OCI-LY1 (cell line): ENCODE data around the gene SAMD11.

Experiments used
- H2AFZ ChIP-seq: fragments of 200-600 bp; sonication (generic), shearing (Covaris generic); 2 replicates; pipeline ENCODE4 v1.6.0; 2014; ENCODE audit warnings: antibody characterized with exemption, mild to moderate bottlenecking, low read length
- H3F3A ChIP-seq: fragments of 200-600 bp; sonication (generic), shearing (Covaris generic); 2 replicates; pipeline ENCODE4 v1.6.0; 2014; ENCODE audit warnings: mild to moderate bottlenecking, antibody characterized with exemption, low read length, moderate library complexity; ENCODE audit not compliant: insufficient read depth
- H3K27ac ChIP-seq: fragments of 200-600 bp; sonication (generic); 2 replicates; pipeline ENCODE4 v1.5.1; 2014; ENCODE audit warnings: low read length, mixed run types, mild to moderate bottlenecking, low read depth; ENCODE audit not compliant: poor library complexity, severe bottlenecking
- H3K27me3 ChIP-seq: fragments of 200-600 bp; sonication (generic); 2 replicates; pipeline ENCODE4 v1.6.0; 2014; ENCODE audit warnings: antibody characterized with exemption, mild to moderate bottlenecking, low read length, moderate library complexity; ENCODE audit not compliant: insufficient read depth
- H3K36me3 ChIP-seq: fragments of 200-600 bp; sonication (generic); 2 replicates; pipeline ENCODE4 v1.6.1; 2014; ENCODE audit warnings: mild to moderate bottlenecking, antibody characterized with exemption, low read length, moderate library complexity, mixed read lengths; ENCODE audit not compliant: insufficient read depth
- H3K4me1 ChIP-seq: fragments of 200-600 bp; sonication (generic); 2 replicates; pipeline ENCODE4 v1.5.1; 2014; ENCODE audit warnings: mild to moderate bottlenecking, low read length, moderate library complexity; ENCODE audit not compliant: insufficient read depth, severe bottlenecking
- H3K4me2 ChIP-seq: fragments of 200-600 bp; sonication (generic), shearing (Covaris generic); 2 replicates; pipeline ENCODE4 v1.6.1; 2014; ENCODE audit warnings: low read length
- H3K4me3 ChIP-seq: fragments of 200-600 bp; sonication (generic); 2 replicates; pipeline ENCODE4 v1.5.1; 2014; ENCODE audit warnings: low read length, low read depth, mild to moderate bottlenecking, mixed read lengths; ENCODE audit not compliant: poor library complexity, severe bottlenecking
- H3K79me2 ChIP-seq: fragments of 200-600 bp; shearing (Covaris generic); 2 replicates; pipeline ENCODE4 v1.6.1; 2016; ENCODE audit warnings: mixed run types, low read length, mixed read lengths; ENCODE audit not compliant: insufficient read depth
- H3K9ac ChIP-seq: fragments of 200-600 bp; sonication (generic), shearing (Covaris generic); 2 replicates; pipeline ENCODE4 v1.6.1; 2014; ENCODE audit warnings: mild to moderate bottlenecking, low read length, mixed read lengths
- H3K9me2 ChIP-seq: fragments of 200-600 bp; sonication (generic), shearing (Covaris generic); 2 replicates; pipeline ENCODE4 v1.6.1; 2014; ENCODE audit warnings: low read depth, mild to moderate bottlenecking, low read length, mixed read lengths
- H3K9me3 ChIP-seq: fragments of 200-600 bp; shearing (Covaris generic); 2 replicates; pipeline ENCODE4 v1.6.1; 2014; ENCODE audit warnings: low read length, mixed read lengths
- H4K20me1 ChIP-seq: fragments of 200-600 bp; sonication (generic), shearing (Covaris generic); 2 replicates; pipeline ENCODE4 v1.6.0; 2016; ENCODE audit warnings: mild to moderate bottlenecking, low read length; ENCODE audit not compliant: insufficient read depth
- CTCF ChIP-seq: fragments of 200-600 bp; sonication (generic), shearing (Covaris generic); IDR thresholded peaks from 2 replicates; pipeline ENCODE4 v1.5.1; 2017; ENCODE audit warnings: mild to moderate bottlenecking, antibody characterized with exemption, low read length, moderate library complexity, mixed read lengths
- EZH2 ChIP-seq: fragments of 200-600 bp; sonication (generic), shearing (Covaris generic); IDR thresholded peaks from 2 replicates; pipeline ENCODE4 v1.8.0; 2017; ENCODE audit warnings: borderline replicate concordance, mixed run types, mild to moderate bottlenecking, antibody characterized with exemption, low read length, moderate library complexity, mixed read lengths

The SAMD11 gene

GRCh38 chr1:905811-906599 lies 17.7 kb upstream of the SAMD11 start:
- Histone ChIP-seq H3K9me2 (no peaks in the 10 kb centered on the region), H3K79me2 (no peaks in the 10 kb centered on the region), H3F3A (no peaks in the 10 kb centered on the region), H2AFZ (no peak overlapping the region), H3K27ac (no peak overlapping the region), H3K9ac (no peak overlapping the region), H3K27me3 (peaks cover 5% of the 10 kb centered on the region; the same call in 1 of the 2 replicates), H3K4me2 (no peak overlapping the region), H3K4me1 (peaks cover 6% of the 10 kb centered on the region), H3K36me3 (no peaks in the 10 kb centered on the region), H4K20me1 (no peaks in the 10 kb centered on the region), H3K9me3 (no peaks in the 10 kb centered on the region), H3K4me3 (no peak overlapping the region)
- TF ChIP-seq CTCF (no peak), EZH2 (no peak)

- Histone ChIP-seq H3K4me3 (no peak overlapping the region), H3K79me2 (no peaks in the 10 kb centered on the region), H3K4me1 (peaks cover 6% of the 10 kb centered on the region), H3K4me2 (no peak overlapping the region), H3K9me2 (no peaks in the 10 kb centered on the region), H3K9me3 (no peaks in the 10 kb centered on the region), H3F3A (no peaks in the 10 kb centered on the region), H4K20me1 (no peaks in the 10 kb centered on the region), H3K27ac (no peak overlapping the region), H2AFZ (no peak overlapping the region), H3K9ac (no peak overlapping the region), H3K36me3 (no peaks in the 10 kb centered on the region), H3K27me3 (peaks cover 5% of the 10 kb centered on the region; the same call in 1 of the 2 replicates)
- TF ChIP-seq EZH2: no peak
Measured at GRCh38 chr1:906600-907420, 16.9 kb upstream of the SAMD11 start.

GRCh38 chr1:907611-908451 lies 15.9 kb upstream of the SAMD11 start:
- no peaks in the 10 kb centered on the region for H4K20me1 ChIP-seq
- no peak overlapping the region for H3K4me3 ChIP-seq
- H3K9ac ChIP-seq: no peak overlapping the region
- no peaks in the 10 kb centered on the region for H3K79me2 ChIP-seq
- peaks cover 6% of the 10 kb centered on the region for H3K4me1 ChIP-seq
- no peaks in the 10 kb centered on the region for H3K36me3 ChIP-seq
- TF ChIP-seq EZH2: no peak
- TF ChIP-seq CTCF: no peak
- no peaks in the 10 kb centered on the region for H3F3A ChIP-seq
- H3K9me2 ChIP-seq: no peaks in the 10 kb centered on the region
- no peak overlapping the region for H3K4me2 ChIP-seq
- H3K27ac ChIP-seq: no peak overlapping the region
- H3K27me3 ChIP-seq: peaks cover 5% of the 10 kb centered on the region; the same call in 1 of the 2 replicates
- no peak overlapping the region for H2AFZ ChIP-seq
- no peaks in the 10 kb centered on the region for H3K9me3 ChIP-seq
